Gastrocnemius medialis (tissue), 4 donors: ENCODE measurements around the gene SORD. TPM values are rescaled to one million over a fixed set of nuclear protein-coding genes. Genes with fewer than 3 reads are reported as not detected.

Experiments
- ATAC-seq, 2 donors: fragments of 150-250 bp; one replicate each; pipeline ENCODE4 v1.9.1; 2016
- DNase-seq, 2 donors: peaks; one replicate each; pipeline ENCODE4 v3.0.0-alpha.2; 2019
- H3K27ac ChIP-seq, 4 donors: fragments of 200-600 bp; sonication (generic); 1 replicate in 1 of 4; 2 replicates in 3 of 4; pipeline ENCODE4 v1.5.1; 2016 to 2018; ENCODE audit warnings: mild to moderate bottlenecking in 2 of 4, moderate library complexity in 1 of 4
- H3K27me3 ChIP-seq, 3 donors: fragments of 200-600 bp; sonication (generic) in 2 of 3; 1 replicate in 1 of 3; 2 replicates in 2 of 3; pipeline versions ENCODE4 v1.5.1 to v1.6.0; 2016 to 2019; ENCODE audit warnings: mild to moderate bottlenecking in 1 of 3, moderate library complexity in 1 of 3
- H3K36me3 ChIP-seq, 2 donors: fragments of 200-600 bp; sonication (generic) in 1 of 2; one replicate each; pipeline ENCODE4 v1.5.1; 2017 to 2018
- H3K4me1 ChIP-seq, 2 donors: fragments of 200-600 bp; sonication (generic) in 1 of 2; one replicate each; pipeline ENCODE4 v1.5.1; 2016 to 2017; ENCODE audit warnings: mild to moderate bottlenecking in 2 of 2
- H3K4me3 ChIP-seq, 4 donors: fragments of 200-600 bp; sonication (generic) in 3 of 4; 1 replicate in 1 of 4; 2 replicates in 3 of 4; pipeline ENCODE4 v1.5.1; 2016 to 2019; ENCODE audit warnings: mild to moderate bottlenecking in 2 of 4
- H3K9me3 ChIP-seq, 3 donors: fragments of 200-600 bp; sonication (generic) in 2 of 3; 1 replicate in 1 of 3; 2 replicates in 2 of 3; pipeline ENCODE4 v1.5.1; 2016 to 2019
- CTCF ChIP-seq, 5 experiments: fragments of 450-650 bp in 3 of 5; fragments of 200-600 bp in 2 of 5; sonication (generic) in 2 of 5; IDR thresholded peaks in 4 of 5; conservative IDR thresholded peaks in 1 of 5; 1 replicate in 4 of 5; 2 replicates in 1 of 5; pipeline ENCODE4 v1.5.1; 2016 to 2019; ENCODE audit warnings: antibody characterized with exemption in 5 of 5, mild to moderate bottlenecking in 3 of 5, moderate library complexity in 3 of 5
- POLR2A ChIP-seq, 2 donors: fragments of 450-650 bp; IDR thresholded peaks; one replicate each; pipeline ENCODE4 v1.6.1; 2017; ENCODE audit warnings: antibody characterized with exemption in 2 of 2, mild to moderate bottlenecking in 2 of 2, moderate library complexity in 2 of 2
- in situ Hi-C, 4 donors: fragments of 200-750 bp; cut with MboI; loops; one replicate each; pipeline versions ENCODE4 v1.15.0 to v1.8.0; 2017; ENCODE audit warnings: low sequenced_read_pairs in 4 of 4
- intact Hi-C: fragments of 100-400 bp; cut with DNase I; formaldehyde crosslinking; loops from one replicate; pipeline ENCODE4 v1.15.1; 2023; ENCODE audit warnings: low total_unique reads
- total RNA-seq, 4 donors: library from RNA; depleted of rRNA; stranded (reverse); fragments of >200 nt; gene quantifications; one replicate each; pipeline versions ENCODE4 v1.1.0 to v1.2.3, GENCODE V29; 2016

Gene SORD
- total RNA-seq, 4 donors from 2014 or later = 2.6 to 11.6 (median 3.6) TPM

GRCh38 chr15:45126535-45127158 is 103.7 kb downstream of the SORD start:
- H3K4me3 ChIP-seq = no peak overlapping the region
- intact Hi-C loops = no loop called here
- no peak overlapping the region for H3K27ac ChIP-seq
- H3K4me1 ChIP-seq = no peaks in the 10 kb centered on the region
- DNase-seq (no peak), ATAC-seq (no peak)
- H3K36me3 ChIP-seq = no peaks in the 10 kb centered on the region
- in situ Hi-C loops = no loop called here
- H3K27me3 ChIP-seq = peaks cover 25 to 40% (median 34%) of the 10 kb centered on the region in 3 donors
- no peaks in the 10 kb centered on the region for H3K9me3 ChIP-seq
- TF ChIP-seq POLR2A (IDR thresholded peaks at IDR 0.05) (no peak), CTCF (IDR thresholded peaks at IDR 0.05 in 4 of 5, conservative IDR thresholded peaks at IDR 0.05 in 1 of 5) (peak; percentile 14 to 60 (median 23))

Other genes starting within 250 kb of the SORD start
- gene TERB2, start 66.5 kb upstream of the SORD start, total RNA-seq = not detected
- not detected for gene DUOX2, start 91.0 kb downstream of the SORD start, total RNA-seq
- not detected for gene DUOXA2, start 91.1 kb downstream of the SORD start, total RNA-seq
- gene DUOXA1, start 106.7 kb downstream of the SORD start, total RNA-seq = not detected
- under 1 TPM in 3 of 4 donors, not detected in 1; 0.07 to 0.56 (median 0.13) TPM for gene DUOX1, start 106.8 kb downstream of the SORD start, total RNA-seq
- 1 to 10 TPM in 3 of 4 donors, under 1 TPM in 1; 0.80 to 3.3 (median 1.7) TPM for gene SHF, start 164.8 kb downstream of the SORD start, total RNA-seq
- not detected for gene SLC28A2, start 229.0 kb downstream of the SORD start, total RNA-seq